MCF 10A (cell line): ENCODE measurements around the gene PPP2R2B. TPM values are rescaled to one million over a fixed set of nuclear protein-coding genes. Genes with fewer than 3 reads are reported as not detected.
A peak's percentile ranks its signal among the peaks of the same experiment; 100 is the strongest.

Source experiments
- BruUV-seq: library from RNA; stranded (reverse); fragments of 400-500 nt; replicated peaks from 2 replicates; lab custom pipeline; 2021; lab: Mats Ljungman, UMichigan
- CTCF ChIA-PET: fragments of 300-600 bp; sonication (Branson Sonifier 250); formaldehyde crosslinking; extraction: SDS; loops from one replicate; lab custom pipeline; 2021; ENCODE audit warnings: antibody characterized with exemption, inconsistent platforms; lab: Yijun Ruan, JAX
- POLR2A ChIA-PET: fragments of 300-600, 350-650 bp; sonication (Branson Sonifier 250); formaldehyde crosslinking; extraction: SDS; loops from one replicate; lab custom pipeline; 2020; ENCODE audit warnings: antibody characterized with exemption, inconsistent platforms; lab: Yijun Ruan, JAX
- DNase-seq: peaks from one replicate; pipeline ENCODE4 v3.0.0-alpha.2; 2018; ENCODE audit not compliant: unreplicated experiment
- H3K27ac Mint-ChIP-seq: one replicate; pipeline ENCODE4 v1.8.0; 2022; ENCODE audit warnings: mild to moderate bottlenecking, low read depth, mixed read lengths; ENCODE audit not compliant: unreplicated experiment
- H3K27me3 Mint-ChIP-seq: one replicate; pipeline ENCODE4 v1.8.0; 2022; ENCODE audit warnings: mixed read lengths; ENCODE audit not compliant: insufficient read depth, unreplicated experiment
- H3K36me3 Mint-ChIP-seq: one replicate; pipeline ENCODE4 v1.8.0; 2022; ENCODE audit warnings: mild to moderate bottlenecking, moderate library complexity, mixed read lengths; ENCODE audit not compliant: insufficient read depth, unreplicated experiment
- H3K4me1 Mint-ChIP-seq: one replicate; pipeline ENCODE4 v1.8.0; 2022; ENCODE audit warnings: mixed read lengths; ENCODE audit not compliant: insufficient read depth, unreplicated experiment
- H3K4me3 Mint-ChIP-seq: one replicate; pipeline ENCODE4 v1.8.0; 2022; ENCODE audit warnings: mild to moderate bottlenecking, moderate library complexity, mixed read lengths; ENCODE audit not compliant: unreplicated experiment
- H3K9me3 Mint-ChIP-seq: one replicate; pipeline ENCODE4 v1.8.0; 2022; ENCODE audit warnings: mixed read lengths; ENCODE audit not compliant: unreplicated experiment
- CTCF ChIP-seq: fragments of 200-600 bp; IDR thresholded peaks from one replicate; pipeline ENCODE4 v1.8.0; 2022; ENCODE audit warnings: antibody characterized with exemption, mild to moderate bottlenecking; ENCODE audit not compliant: unreplicated experiment
- intact Hi-C: fragments of 100-400 bp; cut with micrococcal nuclease; formaldehyde crosslinking; loops from 2 replicates; pipeline ENCODE4 v1.14.1; 2022
- total RNA-seq: library from RNA; stranded (reverse); gene quantifications from 2 replicates; pipeline ENCODE4 v1.2.3, GENCODE V29; 2022

Gene PPP2R2B
- total RNA-seq, 1 experiment from 2014 or later: 0.54 TPM

- POLR2A ChIA-PET: no interaction called here
- intact Hi-C loops: no loop called here
- no TSS peak for BruUV-seq
- no peak for TF ChIP-seq CTCF
- no peak for DNase-seq
- peaks cover 26% of the 10 kb centered on the region for H3K27me3 Mint-ChIP-seq
- CTCF ChIA-PET: interaction anchor here (0.6 to 0.7 kb wide), 3 partner anchors 47 to 505 kb away, joined by 3 read pairs; no protein-coding TSS in a partner anchor
- peaks cover 6% of the 10 kb centered on the region for H3K4me1 Mint-ChIP-seq
- H3K4me3 Mint-ChIP-seq: no peak overlapping the region
- H3K36me3 Mint-ChIP-seq: no peaks in the 10 kb centered on the region
- H3K27ac Mint-ChIP-seq: no peak overlapping the region
- H3K9me3 Mint-ChIP-seq: no peaks in the 10 kb centered on the region
These were observed 289.6 kb downstream of the PPP2R2B start for GRCh38 chr5:146589028-146589345.

GRCh38 chr5:146588331-146589027 is 290.1 kb downstream of the PPP2R2B start:
- no peak for TF ChIP-seq CTCF
- Mint-ChIP-seq H3K9me3 (no peaks in the 10 kb centered on the region), H3K27ac (no peak overlapping the region), H3K36me3 (no peaks in the 10 kb centered on the region), H3K4me1 (peaks cover 6% of the 10 kb centered on the region), H3K4me3 (no peak overlapping the region), H3K27me3 (peaks cover 26% of the 10 kb centered on the region)
- ChIA-PET CTCF (interaction anchor here (0.7 to 0.8 kb wide), 2 partner anchors 95 to 379 kb away, joined by 3 read pairs; no protein-coding TSS in a partner anchor), POLR2A (no interaction called here)
- BruUV-seq: no TSS peak
- peak; percentile 11 for DNase-seq
- intact Hi-C loops: no loop called here

- ChIA-PET CTCF (interaction anchor here (0.9 to 1.3 kb wide), 2 partner anchors 15 to 379 kb away, joined by 3 read pairs; no protein-coding TSS in a partner anchor), POLR2A (interaction anchor here (1.0 to 1.1 kb wide), 2 partner anchors 9 to 320 kb away, joined by 3 to 6 read pairs; no protein-coding TSS in a partner anchor)
- H3K36me3 Mint-ChIP-seq: no peaks in the 10 kb centered on the region
- no peak overlapping the region for H3K27ac Mint-ChIP-seq
- H3K9me3 Mint-ChIP-seq: no peaks in the 10 kb centered on the region
- intact Hi-C loops: no loop called here
- no peak for TF ChIP-seq CTCF
- no TSS peak for BruUV-seq
- no peak overlapping the region for H3K4me3 Mint-ChIP-seq
- peaks cover 35% of the 10 kb centered on the region for H3K27me3 Mint-ChIP-seq
- DNase-seq: no peak
- H3K4me1 Mint-ChIP-seq: peaks cover 6% of the 10 kb centered on the region
These were observed 291.8 kb downstream of the PPP2R2B start for GRCh38 chr5:146586752-146587151.

- Mint-ChIP-seq H3K27me3 (peaks cover 22% of the 10 kb centered on the region), H3K4me3 (no peak overlapping the region), H3K4me1 (peaks cover 6% of the 10 kb centered on the region), H3K36me3 (no peaks in the 10 kb centered on the region), H3K9me3 (no peaks in the 10 kb centered on the region), H3K27ac (no peak overlapping the region)
- intact Hi-C loops: no loop called here
- no peak for DNase-seq
- no peak for TF ChIP-seq CTCF
- ChIA-PET POLR2A (no interaction called here), CTCF (interaction anchor here (1.0 to 2.2 kb wide), 3 partner anchors 21 to 382 kb away, joined by 3 to 9 read pairs (median 4); no protein-coding TSS in a partner anchor)
- no TSS peak for BruUV-seq
These were observed 293.8 kb downstream of the PPP2R2B start for GRCh38 chr5:146584750-146585149.
